IMR-90 (cell line): ENCODE data around the gene NGEF.

ENCODE experiments used
- BHLHE40 ChIP-seq: fragments of 150-350 bp; IDR thresholded peaks from 2 replicates; pipeline ENCODE4 v1.6.1; 2016; ENCODE audit warnings: mild to moderate bottlenecking, low read depth, low read length
- CEBPB ChIP-seq: IDR thresholded peaks from 2 replicates; pipeline ENCODE4 v1.6.1; 2012; ENCODE audit warnings: low read depth, low read length, improper control_type of control experiment
- CTCF ChIP-seq: conservative IDR thresholded peaks from 2 replicates; pipeline ENCODE4 v1.5.1; 2012; ENCODE audit warnings: mild to moderate bottlenecking, low read depth, low read length, improper control_type of control experiment
- MAFK ChIP-seq: IDR thresholded peaks from 2 replicates; pipeline ENCODE4 v1.6.1; 2012; ENCODE audit warnings: low read depth, low read length, improper control_type of control experiment
- MAZ ChIP-seq: IDR thresholded peaks from 2 replicates; pipeline ENCODE4 v1.6.1; 2012; ENCODE audit warnings: low read depth, mild to moderate bottlenecking, low read length, improper control_type of control experiment, moderate library complexity, borderline replicate concordance
- MXI1 ChIP-seq: IDR thresholded peaks from 2 replicates; pipeline ENCODE4 v1.6.1; 2012; ENCODE audit warnings: low read depth, mild to moderate bottlenecking, low read length, moderate library complexity, borderline replicate concordance
- POLR2A ChIP-seq: IDR thresholded peaks from 2 replicates; pipeline ENCODE4 v1.6.1; 2012; ENCODE audit warnings: mild to moderate bottlenecking, low read depth, low read length
- RAD21 ChIP-seq: IDR thresholded peaks from 2 replicates; pipeline ENCODE4 v1.6.1; 2012; ENCODE audit warnings: low read length, improper control_type of control experiment
- USF2 ChIP-seq: fragments of 150-350 bp; IDR thresholded peaks from 2 replicates; pipeline ENCODE4 v1.6.1; 2017; ENCODE audit warnings: mild to moderate bottlenecking, antibody characterized with exemption, low read length, low read depth

- TF ChIP-seq CTCF: no peak
- TF ChIP-seq MAFK: no peak
- TF ChIP-seq POLR2A: no peak
- no peak for TF ChIP-seq USF2
- no peak for TF ChIP-seq MXI1
- no peak for TF ChIP-seq RAD21
- no peak for TF ChIP-seq BHLHE40
- no peak for TF ChIP-seq MAZ
- no peak for TF ChIP-seq CEBPB
These were observed 28.8 kb upstream of the NGEF start for GRCh38 chr2:233041722-233042323.
